Islet of Langerhans (tissue), 1 donor: ENCODE data around the gene SPNS3.

Source experiments
- FAIRE-seq: peaks from one replicate; lab custom pipeline; 2011; peaks lifted over from hg19 to GRCh38; lab: Jason Lieb, UNC

The SPNS3 gene

DNA sequence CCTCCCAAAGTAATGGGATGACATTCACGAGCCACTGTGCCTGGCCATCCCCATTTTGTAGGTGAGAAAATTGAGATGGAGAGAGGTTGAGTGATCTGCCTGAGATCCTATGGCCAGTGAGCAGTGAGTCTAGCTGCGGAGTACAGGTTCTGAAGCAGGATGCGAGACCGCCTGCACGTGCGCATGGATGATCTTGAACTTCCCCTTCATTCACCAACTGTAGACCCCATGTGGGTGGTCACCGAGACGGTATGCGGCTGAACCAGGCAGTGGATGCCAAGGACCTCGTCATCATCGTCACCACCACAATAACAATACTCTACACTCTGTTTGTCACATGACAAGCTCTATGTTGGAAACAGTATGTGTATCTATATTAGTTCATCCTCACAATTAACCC, 6.2 kb upstream of the SPNS3 start:
- no peak for FAIRE-seq

DNA sequence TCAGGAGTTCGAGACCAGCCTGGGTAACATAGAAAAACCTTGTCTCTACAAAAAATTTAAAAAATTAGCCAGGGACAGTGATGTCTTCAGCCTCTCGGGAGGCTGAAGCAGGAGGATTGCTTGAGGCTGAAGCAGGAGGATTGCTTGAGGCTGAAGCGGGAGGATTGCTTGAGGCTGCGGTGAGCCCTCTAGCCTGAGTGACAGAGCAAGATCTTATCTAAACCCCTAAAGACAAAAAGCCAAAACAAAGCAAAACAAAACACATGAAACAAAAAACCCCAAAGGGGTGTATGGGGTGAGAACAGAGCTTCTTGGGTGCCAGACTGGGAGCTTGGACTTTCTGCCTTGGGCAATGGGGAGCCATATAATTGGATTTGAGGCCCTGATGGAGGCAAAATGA, 2.6 kb downstream of the SPNS3 start:
- FAIRE-seq = no peak

DNA sequence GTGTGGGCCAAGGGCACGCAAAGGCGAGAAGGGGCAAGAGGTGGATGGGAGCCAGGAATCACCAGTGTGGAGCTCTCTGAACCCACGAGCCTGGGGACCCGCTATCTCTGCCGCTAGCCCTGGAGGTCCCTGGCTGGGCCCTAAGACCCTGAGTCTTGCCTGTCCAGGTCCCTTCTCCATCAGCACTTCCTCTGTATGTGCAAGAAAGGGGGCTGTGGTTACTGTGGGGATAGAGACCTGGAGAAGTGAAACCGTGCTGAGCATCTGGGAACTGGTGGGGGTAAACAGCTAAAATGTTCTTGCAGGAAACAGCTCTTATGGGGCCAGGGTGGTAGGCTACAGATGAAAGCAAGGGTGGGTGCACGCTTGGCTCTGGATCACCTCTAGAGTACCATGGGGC, 3.1 kb downstream of the SPNS3 start:
- FAIRE-seq = no peak

DNA sequence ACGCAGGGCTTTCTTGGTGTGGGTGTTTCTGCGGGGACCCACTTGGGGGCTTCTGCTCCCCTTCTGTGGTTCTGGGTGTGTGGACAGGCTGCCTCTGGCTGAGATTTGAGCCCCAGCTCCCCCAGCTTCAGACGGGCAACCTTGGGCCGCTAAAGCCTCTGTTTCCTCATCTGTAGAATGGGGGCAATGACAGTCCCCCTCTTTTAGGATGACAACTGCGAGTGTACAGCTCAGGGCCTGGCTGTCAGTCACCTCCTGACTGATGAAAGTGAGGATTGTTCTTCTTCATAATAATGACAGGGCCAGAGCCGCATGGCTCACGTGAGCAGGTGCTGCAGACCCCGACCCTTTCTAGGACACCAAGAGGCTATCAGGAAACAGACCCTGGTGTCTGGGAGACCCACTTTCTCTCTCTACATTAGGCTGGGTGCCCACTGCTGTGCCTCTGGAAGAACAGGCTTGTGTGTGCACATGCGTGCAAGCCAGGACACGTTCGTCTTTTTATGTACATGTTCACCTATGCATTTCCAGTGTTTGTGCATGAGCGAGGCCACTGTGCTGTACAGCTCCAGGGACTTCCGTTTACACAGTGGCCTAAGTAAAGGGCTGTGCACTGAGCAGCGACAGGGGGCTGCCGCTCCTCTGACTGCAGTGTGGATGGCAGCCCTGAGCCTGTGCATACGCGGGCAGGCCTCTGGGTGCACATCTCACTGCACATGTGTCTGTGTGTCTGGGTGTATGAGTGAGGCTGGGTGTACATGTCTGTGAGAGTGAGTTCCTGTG, 4.6 kb downstream of the SPNS3 start:
- FAIRE-seq = no peak

DNA sequence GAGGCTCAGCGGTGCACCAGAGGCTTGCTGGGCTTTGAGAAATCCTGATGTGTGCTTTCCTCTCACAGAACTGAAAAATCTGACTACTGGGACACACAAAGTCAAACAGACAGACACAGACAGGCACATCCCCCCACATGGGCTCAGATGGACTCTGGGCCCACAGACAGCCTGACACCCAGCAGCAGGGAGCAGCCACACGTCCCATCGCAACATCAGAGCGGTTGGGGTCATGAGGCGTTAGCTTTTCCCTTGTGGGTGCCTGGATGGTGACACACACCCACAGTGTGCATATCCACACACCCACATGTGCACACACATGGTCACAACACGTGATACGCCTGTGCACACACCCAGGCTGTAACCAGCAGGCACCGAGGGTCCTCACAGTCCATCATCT, 6.3 kb downstream of the SPNS3 start:
- no peak for FAIRE-seq

DNA sequence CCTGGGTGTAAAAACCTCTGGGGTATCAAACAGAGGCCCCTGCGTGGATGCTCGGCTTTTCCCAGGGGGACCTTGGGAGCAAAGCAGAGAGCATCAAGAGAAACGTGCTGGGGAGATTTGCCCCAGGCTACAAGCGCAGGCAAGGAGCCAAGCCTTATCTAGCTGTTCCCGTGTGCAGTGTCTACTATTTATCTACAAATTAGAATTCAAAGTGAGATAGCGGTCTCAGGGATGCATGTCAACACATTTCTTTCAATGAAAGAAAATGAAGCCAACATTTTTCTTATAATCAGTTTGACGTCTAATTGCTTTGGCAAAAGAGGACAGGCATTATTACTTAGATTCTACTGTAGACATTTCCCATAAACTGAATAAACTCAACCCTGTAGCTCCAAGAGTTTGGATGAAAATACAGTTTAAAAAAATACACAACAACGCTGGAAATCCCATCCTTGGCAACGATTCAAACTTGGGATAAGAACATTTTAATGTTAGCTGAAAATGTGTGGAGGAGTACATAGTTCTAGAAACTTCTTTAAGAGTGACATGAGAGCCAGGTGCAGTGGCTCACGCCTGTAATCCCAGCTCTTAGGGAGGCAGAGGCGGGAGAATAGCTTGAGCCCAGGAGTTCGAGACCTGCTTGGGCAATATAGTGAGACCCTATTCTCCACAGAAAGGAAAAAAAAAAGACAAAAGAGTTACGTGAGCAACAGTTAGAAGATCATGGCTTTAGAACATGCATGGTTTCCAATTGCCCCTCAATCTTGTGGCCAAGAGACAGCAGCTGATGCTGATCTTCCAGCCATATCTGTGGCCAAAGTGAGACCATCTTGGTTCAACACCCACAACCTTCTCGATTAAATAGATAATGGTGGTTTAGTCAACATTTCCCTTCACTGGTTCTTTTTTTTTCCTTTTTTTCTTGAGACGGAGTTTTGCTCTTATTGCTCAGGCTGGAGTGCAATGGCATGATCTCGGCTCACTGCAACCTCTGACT, 7.2 kb downstream of the SPNS3 start:
- no peak for FAIRE-seq

DNA sequence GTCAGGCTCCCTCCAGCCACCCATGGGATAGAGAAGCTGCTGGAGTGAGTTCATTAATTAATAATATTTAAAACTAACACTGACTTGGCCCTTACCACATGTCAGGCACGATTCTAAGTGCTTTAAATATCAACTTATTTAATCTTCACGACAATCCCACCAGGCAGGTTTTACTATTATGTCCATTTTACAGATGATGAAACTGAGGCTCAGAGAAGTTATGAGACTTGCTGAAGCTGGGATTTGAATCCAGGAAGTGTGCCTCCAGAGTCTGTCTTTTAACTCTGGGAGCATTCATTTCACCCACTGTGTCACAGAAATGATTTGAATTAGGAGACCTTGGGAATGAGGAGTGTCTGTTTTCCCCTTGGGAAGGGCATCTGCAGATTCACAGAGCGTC, 8.8 kb downstream of the SPNS3 start:
- FAIRE-seq = no peak

DNA sequence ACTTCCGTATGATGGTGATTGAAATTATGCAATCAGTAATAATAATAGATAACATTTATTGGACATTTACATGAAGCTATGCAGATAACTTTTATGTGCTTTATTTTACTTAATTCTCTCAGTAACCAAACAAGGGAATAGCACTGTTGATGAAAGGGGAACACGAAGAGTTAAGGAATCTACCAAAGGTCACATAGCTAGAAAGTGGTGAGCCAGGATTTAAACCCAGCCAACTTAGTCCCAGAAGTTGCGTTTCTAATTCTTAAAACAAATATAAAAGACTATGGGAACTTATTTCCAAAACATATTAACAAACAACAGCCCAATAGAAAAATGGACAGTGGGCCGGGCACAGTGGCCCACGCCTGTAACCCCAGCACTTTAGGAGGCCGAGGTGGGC, 9.7 kb downstream of the SPNS3 start:
- no peak for FAIRE-seq

DNA sequence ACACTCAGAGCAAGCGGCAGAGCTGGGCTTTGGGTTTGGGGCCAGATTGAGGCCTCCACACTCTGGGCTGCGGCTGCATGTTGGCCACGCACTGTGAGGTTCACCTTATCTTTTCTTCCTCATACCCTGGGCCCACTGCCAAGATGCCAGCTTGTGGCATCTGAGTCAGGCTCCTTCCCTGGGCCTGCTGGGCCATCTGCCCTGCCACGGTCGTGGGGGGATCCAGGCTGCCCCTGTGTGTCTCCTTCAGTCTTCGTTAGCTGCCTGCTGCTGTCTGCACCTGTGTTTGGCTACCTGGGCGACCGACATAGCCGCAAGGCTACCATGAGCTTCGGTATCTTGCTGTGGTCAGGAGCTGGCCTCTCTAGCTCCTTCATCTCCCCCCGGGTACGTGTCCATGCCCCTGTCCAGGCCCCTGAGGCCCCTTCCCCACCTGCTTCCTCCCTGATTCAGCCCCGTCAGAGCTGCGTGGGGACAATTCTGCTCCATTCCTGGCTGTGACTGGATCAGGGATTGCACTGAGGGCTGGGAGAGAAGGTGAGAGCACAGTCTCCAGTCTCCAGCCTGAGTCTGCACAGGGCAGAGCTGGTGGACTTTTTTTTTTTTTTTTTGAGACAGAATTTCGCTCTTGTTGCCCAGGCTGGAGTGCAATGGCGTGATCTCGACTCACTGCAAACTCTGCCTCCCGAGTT, 11.2 kb downstream of the SPNS3 start:
- no peak for FAIRE-seq

DNA sequence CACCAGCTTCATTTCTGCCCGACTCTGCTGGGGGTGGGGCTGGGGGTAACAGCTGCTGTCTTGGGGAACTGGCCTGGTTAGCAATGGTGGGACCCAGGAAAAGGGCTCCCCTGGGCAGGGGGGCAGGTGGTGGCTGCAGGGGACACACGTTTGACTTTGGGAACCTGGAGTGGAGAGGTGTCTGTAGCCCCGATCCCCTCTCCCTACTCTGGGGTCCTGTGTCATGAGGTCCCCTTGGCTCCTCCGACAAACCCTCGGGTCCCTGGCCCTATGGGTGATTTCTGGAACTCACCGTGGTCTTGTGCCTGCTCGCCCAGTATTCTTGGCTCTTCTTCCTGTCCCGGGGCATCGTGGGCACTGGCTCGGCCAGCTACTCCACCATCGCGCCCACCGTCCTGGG, 12.0 kb downstream of the SPNS3 start:
- no peak for FAIRE-seq

DNA sequence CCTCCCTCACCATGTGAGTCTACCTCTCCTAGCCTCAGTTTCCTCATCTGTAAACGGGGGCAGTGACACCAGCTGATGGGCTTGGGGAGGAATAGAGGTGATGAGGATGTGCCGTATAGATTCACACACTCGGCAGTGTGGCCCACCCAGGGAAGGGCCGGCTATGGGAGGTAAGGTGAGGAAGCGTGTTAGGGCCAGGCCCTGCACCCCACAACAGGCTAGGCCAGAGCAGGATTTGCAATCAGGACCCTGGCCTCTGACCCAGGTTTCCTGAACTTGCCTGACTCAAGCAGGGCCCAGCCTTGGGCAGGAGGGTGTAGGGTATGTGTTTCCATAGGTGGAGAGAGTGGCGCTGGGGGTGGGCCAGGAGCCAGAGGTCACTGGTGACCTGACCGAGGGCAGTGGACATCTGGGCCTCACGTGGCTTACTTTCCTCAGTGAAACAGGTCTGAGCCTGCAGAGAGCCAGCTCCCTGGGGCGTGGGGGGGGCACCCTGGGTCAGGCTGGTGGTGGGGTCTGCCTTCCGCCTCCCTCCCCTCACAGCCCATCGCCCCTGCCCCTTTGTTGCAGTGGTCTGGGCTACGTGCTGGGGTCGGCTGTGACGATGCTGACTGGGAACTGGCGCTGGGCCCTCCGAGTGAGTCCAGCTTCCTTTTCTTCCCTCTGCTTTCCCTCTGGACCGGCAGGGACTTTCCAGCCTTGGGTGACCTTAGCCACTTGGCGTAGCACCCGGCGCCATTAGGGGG, 12.8 kb downstream of the SPNS3 start:
- no peak for FAIRE-seq

DNA sequence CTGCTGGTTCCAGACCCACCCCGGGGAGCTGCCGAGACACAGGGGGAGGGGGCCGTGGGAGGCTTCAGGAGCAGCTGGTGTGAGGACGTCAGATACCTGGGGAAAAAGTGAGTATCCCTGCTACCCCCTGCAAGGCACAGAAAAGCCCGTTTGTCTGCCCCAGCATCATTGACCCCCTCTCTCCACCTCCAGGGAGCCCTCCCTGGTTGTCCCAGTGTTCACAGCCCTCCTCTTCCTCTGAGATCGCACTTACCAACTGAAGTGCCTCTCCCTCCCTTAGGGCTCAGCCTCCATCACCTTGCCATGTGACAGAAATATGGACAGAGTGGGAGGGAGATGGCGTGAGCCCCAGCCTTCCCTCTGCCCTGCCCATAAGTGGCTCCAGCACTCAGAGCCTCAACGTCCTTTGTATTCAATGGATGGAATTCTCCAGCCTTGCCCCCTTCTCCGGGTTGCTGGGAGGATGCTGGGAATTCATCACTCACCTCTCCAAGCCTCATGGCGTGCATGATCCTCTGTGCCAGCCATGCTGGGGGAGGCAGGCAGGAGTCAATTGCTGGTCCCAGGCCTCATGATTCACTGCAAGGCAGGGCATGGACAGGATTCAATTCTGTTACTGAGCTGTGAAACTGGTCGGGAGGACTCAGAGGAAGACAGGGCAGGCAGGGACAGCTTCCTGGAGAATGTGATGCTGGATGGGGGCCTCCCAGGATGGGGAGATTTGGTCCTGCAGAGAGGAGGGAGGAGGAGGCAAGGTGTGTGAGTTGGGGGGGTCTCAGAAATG, 14.6 kb downstream of the SPNS3 start:
- FAIRE-seq = no peak

DNA sequence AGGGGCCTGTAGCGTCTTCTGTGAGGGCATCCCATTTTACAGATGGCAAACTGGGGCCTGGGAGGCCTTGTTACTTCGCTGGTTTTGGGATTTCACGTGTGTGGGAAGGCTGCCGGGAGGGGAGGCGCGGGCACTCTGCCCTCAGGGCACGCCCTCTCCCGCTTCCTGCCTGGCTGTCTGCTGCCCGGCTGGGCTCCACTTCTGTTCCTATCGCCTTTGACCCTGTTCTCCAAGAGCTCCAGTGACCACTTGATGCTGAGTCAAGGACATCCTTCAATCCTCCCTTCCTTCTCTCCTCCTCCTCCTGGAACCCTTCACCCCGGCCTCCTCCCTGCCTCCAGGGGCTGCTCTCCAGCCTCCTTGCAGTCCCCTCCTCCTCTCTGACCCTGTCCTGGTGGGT, 16.0 kb downstream of the SPNS3 start:
- FAIRE-seq = no peak

DNA sequence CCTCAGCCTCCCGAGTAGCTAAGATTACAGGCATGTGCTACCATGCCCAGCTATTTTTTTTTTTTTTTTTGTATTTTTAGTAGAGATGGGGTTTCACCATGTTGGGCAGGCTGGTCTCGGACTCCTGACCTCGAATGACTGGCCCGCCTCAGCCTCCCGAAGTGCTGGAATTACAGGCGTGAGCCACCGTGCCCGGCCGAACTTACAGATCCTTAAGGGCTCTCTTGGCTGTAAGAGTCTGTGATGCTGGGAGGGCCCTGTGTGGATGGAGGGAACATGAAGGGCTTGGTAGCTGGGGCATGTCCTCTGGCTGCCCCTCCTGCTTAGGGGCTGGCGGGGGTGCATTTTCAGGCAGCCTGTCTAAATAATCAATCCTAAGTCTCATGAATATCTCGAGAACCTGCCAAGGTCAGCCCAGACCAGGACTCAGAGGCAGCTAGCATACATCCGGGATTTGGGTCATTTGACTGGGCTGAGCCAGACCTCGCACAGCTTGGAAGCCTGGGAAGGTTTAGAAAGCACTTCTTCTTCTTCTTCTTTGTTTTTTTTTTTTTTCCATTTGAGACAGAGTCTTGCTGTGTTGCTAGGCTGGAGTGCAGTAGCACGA, 17.1 kb downstream of the SPNS3 start:
- no peak for FAIRE-seq

DNA sequence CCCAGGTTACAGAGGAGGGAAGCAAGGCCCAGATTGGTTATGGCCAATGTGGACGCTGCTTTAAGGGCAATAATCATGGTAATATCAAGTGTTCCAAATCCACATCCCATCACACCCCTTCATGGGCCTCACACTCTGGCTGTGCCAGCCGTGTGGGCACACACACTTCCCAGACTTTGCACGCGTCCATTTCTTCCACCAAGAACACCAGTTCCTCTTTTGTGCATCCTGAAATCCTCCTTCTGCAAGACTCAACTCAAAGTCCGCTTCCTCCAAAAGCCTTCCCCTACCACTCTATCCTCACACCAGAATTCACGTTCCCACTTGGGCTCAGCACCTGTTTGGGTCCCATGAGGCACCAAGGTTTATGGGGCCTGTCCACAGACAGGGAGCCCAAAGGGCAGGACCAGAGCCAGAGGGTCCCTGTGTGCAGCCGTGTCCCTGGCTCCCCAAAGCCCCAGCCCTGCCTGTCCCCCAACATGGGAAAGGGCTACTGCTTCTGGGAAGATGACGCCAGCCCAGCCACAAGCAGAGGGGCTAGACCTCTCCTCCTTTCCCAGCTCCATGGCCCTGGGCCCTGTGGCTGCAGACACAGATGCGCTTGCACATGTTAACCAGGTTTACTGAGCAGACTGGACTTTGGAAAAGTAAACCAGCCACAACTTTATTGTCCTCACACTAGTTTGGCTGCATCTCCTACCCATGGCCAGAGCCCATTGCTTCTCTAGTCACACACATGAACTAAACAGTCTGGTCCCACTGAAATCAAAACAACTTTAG, 20.3 kb downstream of the SPNS3 start:
- no peak for FAIRE-seq

DNA sequence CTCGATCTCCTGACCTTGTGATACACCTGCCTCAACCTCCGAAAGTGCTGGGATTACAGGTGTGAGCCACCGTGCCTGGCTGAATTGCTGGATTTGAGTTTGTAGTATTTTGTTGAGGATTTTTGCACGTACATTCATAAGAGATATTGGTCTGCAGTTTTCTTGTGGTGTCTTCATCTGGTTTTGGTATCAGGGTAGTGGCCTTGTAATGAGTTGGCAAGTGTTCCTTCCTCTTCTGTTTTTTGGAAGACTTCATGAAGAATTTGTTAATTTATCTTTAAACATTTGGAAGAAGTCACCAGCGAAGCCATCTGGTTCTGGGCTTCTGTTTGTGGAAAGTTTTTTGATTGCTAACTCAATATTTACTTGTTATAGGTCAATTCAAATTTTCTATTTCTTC, 26.9 kb downstream of the SPNS3 start:
- FAIRE-seq = no peak

DNA sequence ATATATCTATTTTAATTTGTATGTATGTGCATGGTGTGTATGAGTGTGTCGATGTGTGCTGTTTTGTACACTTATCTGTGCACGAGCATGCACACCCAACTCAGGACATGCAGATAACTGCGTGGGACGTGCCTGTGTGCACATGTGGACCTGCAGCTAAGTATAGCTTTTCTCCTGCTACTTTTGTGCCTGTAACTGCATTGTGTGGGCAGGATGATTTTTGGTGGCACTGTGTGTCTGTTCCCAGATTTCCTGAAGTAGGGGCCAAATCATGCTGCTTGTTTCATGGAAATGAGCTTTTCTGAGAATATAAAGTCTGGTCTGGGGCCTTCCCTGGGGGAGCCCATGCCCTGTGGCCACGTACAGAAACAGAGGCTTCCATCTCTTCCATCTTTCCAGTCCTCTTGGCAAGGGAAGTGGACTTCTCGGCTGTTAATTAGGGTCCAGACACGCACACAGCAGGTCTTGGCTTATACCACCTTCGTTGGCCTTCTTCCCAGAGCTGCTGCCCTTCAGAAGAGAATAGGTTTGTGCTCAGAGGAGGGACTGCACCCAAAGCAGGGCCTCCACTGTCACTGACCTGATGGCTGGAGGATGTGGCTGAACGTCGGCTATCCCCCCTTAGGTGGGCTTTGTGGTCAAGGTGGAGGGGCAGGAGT, 30.2 kb downstream of the SPNS3 start:
- FAIRE-seq = no peak

DNA sequence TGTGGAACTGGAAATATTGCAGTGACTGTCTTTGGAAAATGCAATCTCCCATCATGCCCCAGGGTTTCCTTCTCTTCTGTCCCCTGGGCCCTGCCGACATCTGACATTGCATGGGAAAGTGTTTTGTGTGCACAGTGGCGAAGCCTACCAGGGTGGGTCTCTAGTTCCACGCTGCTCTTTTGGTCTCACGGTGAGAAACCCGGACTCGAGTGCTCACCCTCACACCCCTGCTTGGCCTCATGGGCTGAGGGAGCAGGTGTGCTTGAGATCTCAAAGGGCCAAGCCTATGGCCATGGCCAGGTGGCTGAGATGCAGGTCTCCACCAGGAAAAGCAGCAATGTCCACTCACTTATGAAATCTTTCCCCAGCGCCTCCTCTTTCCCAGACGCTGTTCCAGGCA, 32.0 kb downstream of the SPNS3 start:
- no peak for FAIRE-seq

DNA sequence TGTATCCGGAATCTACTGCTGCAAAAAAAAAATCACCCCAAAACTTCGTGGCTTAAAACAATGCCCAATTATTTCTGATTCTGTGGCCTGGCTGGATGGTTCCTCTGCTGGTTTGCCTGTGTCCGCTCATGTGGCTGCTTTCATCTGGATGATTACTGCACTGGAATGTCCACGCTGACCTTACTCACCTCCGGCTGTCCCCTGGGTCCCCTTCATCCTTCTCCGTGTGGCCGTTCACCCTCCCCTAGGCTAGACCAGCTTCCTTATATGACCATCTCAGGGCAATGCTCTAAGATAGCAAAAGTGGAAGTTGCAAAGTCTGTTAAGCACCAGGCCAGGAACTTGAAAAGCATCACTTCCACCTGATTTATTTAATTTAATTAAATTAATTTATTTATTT, 33.5 kb downstream of the SPNS3 start:
- no peak for FAIRE-seq

DNA sequence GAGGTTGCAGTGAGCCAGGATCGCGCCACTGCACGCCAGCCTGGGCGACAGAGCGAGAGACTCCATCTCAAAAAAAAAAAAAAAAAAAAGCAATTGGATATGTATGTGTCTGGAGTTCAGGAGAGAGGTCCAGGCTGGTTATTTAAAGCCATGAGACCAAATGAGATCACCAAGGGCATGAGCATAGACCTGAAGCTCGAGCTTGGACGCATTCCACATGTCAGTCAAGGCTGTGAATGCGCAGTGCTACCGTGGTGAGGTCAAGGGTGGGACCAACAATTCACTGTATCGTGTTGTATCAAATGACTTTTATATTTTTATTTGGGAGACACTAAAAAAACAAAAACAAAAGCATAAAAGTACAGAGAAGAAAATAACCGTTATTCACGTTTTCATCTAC, 35.8 kb downstream of the SPNS3 start:
- FAIRE-seq = no peak
